Dermis blood vessel endothelial cell (primary cell): ENCODE results near the gene ARHGDIA. TPM values are rescaled to one million over a fixed set of nuclear protein-coding genes. Genes with fewer than 3 reads are reported as not detected.
"Not testable (repeated sequence)": the region's sequence is repeated elsewhere in the genome, so short reads cannot be mapped to it uniquely, and the experiment has no call there.

ENCODE experiments used
- DNase-seq: peaks from one replicate; pipeline ENCODE4 v3.0.0; 2010
- total RNA-seq: library from RNA; depleted of rRNA; stranded (reverse); fragments of >200 nt; gene quantifications from 2 replicates; pipeline ENCODE4 v1.2.3, GENCODE V29; 2014

ARHGDIA gene
- total RNA-seq, 1 donor from 2014 or later, result 195 TPM

- no peak for DNase-seq
Measured at GRCh38 chr17:81842725-81843504, 28.2 kb downstream of the ARHGDIA start.

- DNase-seq, result no peak
Measured at GRCh38 chr17:81842378-81842724, 28.8 kb downstream of the ARHGDIA start.

GRCh38 chr17:81841866-81842265, 29.3 kb downstream of the ARHGDIA start:
- no peak for DNase-seq

GRCh38 chr17:81840826-81841778, 30.0 kb downstream of the ARHGDIA start:
- no peak for DNase-seq

GRCh38 chr17:81840059-81840458, 31.1 kb downstream of the ARHGDIA start:
- not testable (repeated sequence) for DNase-seq

GRCh38 chr17:81839301-81839700, 31.8 kb downstream of the ARHGDIA start:
- no peak for DNase-seq

- DNase-seq, result no peak
Measured at GRCh38 chr17:81838753-81839255, 32.3 kb downstream of the ARHGDIA start.

- DNase-seq, result no peak
Measured at GRCh38 chr17:81837641-81838040, 33.5 kb downstream of the ARHGDIA start.

GRCh38 chr17:81834831-81835267, 36.3 kb downstream of the ARHGDIA start, which contains the start of gene PPP1R27:
PPP1R27 (minus strand) TSS chr17:81835050; CDS start chr17:81834953, 97 bp downstream.
- no peak for DNase-seq

- DNase-seq, result no peak
Measured at GRCh38 chr17:81833921-81834830, 37.0 kb downstream of the ARHGDIA start.

GRCh38 chr17:81833160-81833920, 37.8 kb downstream of the ARHGDIA start, which contains the start of gene MCRIP1:
MCRIP1 (minus strand) TSS chr17:81833291; CDS start chr17:81824506, 8,785 bp downstream.
- peak; percentile 96 for DNase-seq

- peak; percentile 40 for DNase-seq
Measured at GRCh38 chr17:81832608-81833159, 38.5 kb downstream of the ARHGDIA start.

- DNase-seq, result peak; percentile 13
Measured at GRCh38 chr17:81831957-81832607, 39.1 kb downstream of the ARHGDIA start.

- DNase-seq, result no peak
Measured at GRCh38 chr17:81831563-81831956, 39.6 kb downstream of the ARHGDIA start.

- no peak for DNase-seq
Measured at GRCh38 chr17:81829858-81830257, 41.3 kb downstream of the ARHGDIA start.

GRCh38 chr17:81828656-81829055, 42.5 kb downstream of the ARHGDIA start:
- DNase-seq, result no peak

- no peak for DNase-seq
Measured at GRCh38 chr17:81825841-81826466, 45.2 kb downstream of the ARHGDIA start.

GRCh38 chr17:81824595-81824994, 46.5 kb downstream of the ARHGDIA start:
- no peak for DNase-seq

- no peak for DNase-seq
Measured at GRCh38 chr17:81823820-81824550, 47.2 kb downstream of the ARHGDIA start.
